Endothelial cell of umbilical vein (primary cell): ENCODE results near the gene ANKRD33. TPM values are rescaled to one million over a fixed set of nuclear protein-coding genes. Genes with fewer than 3 reads are reported as not detected.

Source experiments
- BruUV-seq: library from RNA; stranded (reverse); fragments of 400-500 nt; replicated peaks from 2 replicates; lab custom pipeline; 2021; lab: Mats Ljungman, UMichigan
- CTCF ChIA-PET: fragments of 300-600, 350-600 bp; sonication (Branson Sonifier 250); formaldehyde crosslinking; loops from one replicate; lab custom pipeline; 2021; ENCODE audit warnings: antibody characterized with exemption, inconsistent platforms; lab: Charles Lee
- POLR2A ChIA-PET: fragments of 300-600, 350-600 bp; sonication (Branson Sonifier 250); formaldehyde crosslinking; loops from one replicate; lab custom pipeline; 2021; ENCODE audit warnings: antibody characterized with exemption, inconsistent platforms; lab: Charles Lee
- DNase-seq: peaks from one replicate; pipeline ENCODE4 v3.0.0-alpha.2; 2011; ENCODE audit warnings: low read depth, low spot score
- FAIRE-seq: peaks from 2 replicates; lab custom pipeline; 2011; peaks lifted over from hg19 to GRCh38; lab: Jason Lieb, UNC
- H2AFZ ChIP-seq: 2 replicates; pipeline ENCODE4 v1.6.0; 2012; ENCODE audit warnings: low read depth, low read length, control low read depth, inconsistent platforms
- H3K27ac ChIP-seq: 2 replicates; pipeline ENCODE4 v1.5.1; 2011; ENCODE audit warnings: low read depth, mild to moderate bottlenecking, control low read depth, low read length, moderate library complexity; ENCODE audit not compliant: insufficient read depth
- H3K27me3 ChIP-seq, 2 experiments: 2 replicates each; pipeline versions ENCODE4 v1.6.0 to v1.6.1; 2011; ENCODE audit warnings: low read length in 2 of 2, mixed read lengths in 1 of 2; ENCODE audit not compliant: control insufficient read depth in 2 of 2, insufficient read depth in 2 of 2
- H3K36me3 ChIP-seq, 2 experiments: 2 replicates in 1 of 2; 3 replicates in 1 of 2; pipeline ENCODE4 v1.5.1; 2011; ENCODE audit warnings: low read length in 2 of 2, mild to moderate bottlenecking in 1 of 2, moderate library complexity in 1 of 2; ENCODE audit not compliant: control insufficient read depth in 2 of 2, insufficient read depth in 2 of 2; ENCODE audit errors: extremely low read depth in 1 of 2
- H3K4me1 ChIP-seq: 3 replicates; pipeline ENCODE4 v1.5.1; 2011; ENCODE audit warnings: mild to moderate bottlenecking, low read length; ENCODE audit not compliant: control insufficient read depth, insufficient read depth; ENCODE audit errors: extremely low read depth
- H3K4me2 ChIP-seq: 2 replicates; pipeline ENCODE4 v1.6.1; 2011; ENCODE audit warnings: low read length, control low read depth, mixed read lengths; ENCODE audit not compliant: insufficient read depth
- H3K4me3 ChIP-seq, 3 experiments: fragments of 200-600 bp in 1 of 3; sonication (generic), shearing (Covaris generic) in 1 of 3; replicated peaks in 1 of 3; 2 replicates each; pipeline ENCODE4 v1.5.1; 2011 to 2016; ENCODE audit warnings: control low read depth in 3 of 3, low read length in 3 of 3, mild to moderate bottlenecking in 2 of 3, inconsistent platforms in 1 of 3, low read depth in 1 of 3, moderate library complexity in 1 of 3; ENCODE audit not compliant: insufficient read depth in 1 of 3
- H3K79me2 ChIP-seq: 2 replicates; pipeline ENCODE4 v1.6.0; 2012; ENCODE audit warnings: low read length, inconsistent platforms; ENCODE audit not compliant: control insufficient read depth, insufficient read depth
- H3K9ac ChIP-seq: replicated peaks from 2 replicates; pipeline ENCODE3; 2011; ENCODE audit warnings: low read length, control low read depth; ENCODE audit not compliant: insufficient read depth; ENCODE audit errors: extremely low read depth
- H3K9me1 ChIP-seq: replicated peaks from 3 replicates; pipeline ENCODE4 v1.6.0; 2011; ENCODE audit warnings: mild to moderate bottlenecking, low read length; ENCODE audit not compliant: control insufficient read depth, insufficient read depth; ENCODE audit errors: extremely low read depth
- H3K9me3 ChIP-seq: replicated peaks from 2 replicates; pipeline ENCODE4 v1.5.1; 2012; ENCODE audit warnings: low read length, inconsistent platforms; ENCODE audit not compliant: control insufficient read depth, insufficient read depth
- H4K20me1 ChIP-seq: replicated peaks from 2 replicates; pipeline ENCODE3; 2011; ENCODE audit warnings: mild to moderate bottlenecking, low read length; ENCODE audit not compliant: control insufficient read depth, insufficient read depth; ENCODE audit errors: extremely low read depth
- CTCF ChIP-seq, 2 donors: IDR thresholded peaks; 1 replicate in 1 of 2; 2 replicates in 1 of 2; pipeline ENCODE4 v1.5.1; 2011; ENCODE audit warnings: low read length in 2 of 2, mild to moderate bottlenecking in 2 of 2, moderate library complexity in 2 of 2, control low read depth in 1 of 2, inconsistent platforms in 1 of 2, low read depth in 1 of 2; ENCODE audit not compliant: insufficient read depth in 1 of 2; ENCODE audit errors: extremely low read depth in 1 of 2
- EZH2 ChIP-seq: IDR thresholded peaks from 2 replicates; pipeline ENCODE4 v1.6.1; 2012; ENCODE audit warnings: borderline replicate concordance, low read depth, mild to moderate bottlenecking, moderate library complexity, low read length, inconsistent platforms; ENCODE audit not compliant: severe bottlenecking
- FOS ChIP-seq: IDR thresholded peaks from 2 replicates; pipeline ENCODE4 v1.6.1; 2011; ENCODE audit warnings: mild to moderate bottlenecking, low read length, moderate library complexity, borderline replicate concordance; ENCODE audit not compliant: insufficient read depth
- GATA2 ChIP-seq: IDR thresholded peaks from 2 replicates; pipeline ENCODE4 v1.7.0; 2011; ENCODE audit warnings: low read depth, mild to moderate bottlenecking, moderate library complexity, mixed read lengths, low read length; ENCODE audit not compliant: insufficient read length, insufficient read depth
- JUN ChIP-seq: IDR thresholded peaks from 2 replicates; pipeline ENCODE4 v1.6.1; 2011; ENCODE audit warnings: borderline replicate concordance, low read depth; ENCODE audit not compliant: insufficient read length, insufficient read depth
- MAX ChIP-seq: IDR thresholded peaks from 2 replicates; pipeline ENCODE4 v1.6.1; 2011; ENCODE audit not compliant: insufficient read depth, insufficient read length
- MYC ChIP-seq: IDR thresholded peaks from one replicate; pipeline ENCODE4 v1.6.1; 2011; ENCODE audit warnings: mild to moderate bottlenecking, low read depth, low read length
- POLR2A ChIP-seq: IDR thresholded peaks from 2 replicates; pipeline ENCODE4 v1.6.1; 2012; ENCODE audit warnings: low read depth, mild to moderate bottlenecking, control low read depth, low read length
- POLR2AphosphoS5 ChIP-seq: IDR thresholded peaks from 2 replicates; pipeline ENCODE4 v1.6.1; 2012; ENCODE audit warnings: low read depth, mild to moderate bottlenecking, control low read depth, low read length, moderate library complexity; ENCODE audit not compliant: insufficient read depth
- dilution Hi-C: fragments of 300-500 bp; cut with MboI; formaldehyde crosslinking; loops from one replicate; pipeline ENCODE4 v1.15.0; 2019; ENCODE audit warnings: low sequenced_read_pairs; ENCODE audit not compliant: extremely low pct_ligation_motif_present
- intact Hi-C: fragments of 100-400 bp; cut with micrococcal nuclease; formaldehyde crosslinking; loops from one replicate; pipeline ENCODE4 v1.10.0; 2022
- polyA plus RNA-seq, 4 experiments: library from polyadenylated mRNA; depleted of rRNA in 3 of 4; stranded (reverse) in 3 of 4; unstranded in 1 of 4; fragments of >200 nt; gene quantifications; 2 replicates each; pipeline versions ENCODE4 v1.2.1 to v1.2.3, GENCODE V29; 2011 to 2012; ENCODE audit warnings: missing spikeins in 1 of 4
- total RNA-seq: library from RNA; stranded (reverse); gene quantifications from 2 replicates; pipeline ENCODE4 v1.2.3, GENCODE V29; 2021

ANKRD33 gene
- total and polyA plus RNA-seq, 2 donors (not counting 3 experiments of a cell fraction or from before 2014, with no cell fraction given) = 0.80 to 1.2 TPM

GRCh38 chr12:51883998-51884675, 3.8 kb upstream of the ANKRD33 start:
- FAIRE-seq = no peak
- H3K4me2 ChIP-seq = peak overlapping the region; percentile 21
- H3K9me3 ChIP-seq = peaks cover 2% of the 10 kb centered on the region
- DNase-seq = no peak
- no peak overlapping the region for H3K4me3 ChIP-seq
- dilution Hi-C loops = no loop called here
- POLR2A ChIA-PET = no interaction called here
- H4K20me1 ChIP-seq = no peaks in the 10 kb centered on the region
- H3K9ac ChIP-seq = no peak overlapping the region
- no peaks in the 10 kb centered on the region for H3K9me1 ChIP-seq
- peaks cover 41% of the 10 kb centered on the region for H3K4me1 ChIP-seq
- peak overlapping the region; percentile 89 for H3K27ac ChIP-seq
- intact Hi-C loops = no loop called here
- no peak for TF ChIP-seq FOS
- TF ChIP-seq POLR2AphosphoS5 = no peak
- no peak for TF ChIP-seq POLR2A
- no peak for TF ChIP-seq GATA2
- no peak for TF ChIP-seq JUN
- no peak for TF ChIP-seq EZH2
- no peak for TF ChIP-seq CTCF (IDR thresholded peaks at IDR 0.05; ENCODE audit: extremely low read depth in 1 of 2, insufficient read depth in 1 of 2, low read depth in 1 of 2, low read length in 2 of 2)
- no peak for TF ChIP-seq MYC
- no peak for TF ChIP-seq MAX
- no peaks in the 10 kb centered on the region for H3K27me3 ChIP-seq
- H2AFZ ChIP-seq = peak overlapping the region; percentile 36
- BruUV-seq = no TSS peak
- CTCF ChIA-PET = interaction anchor here (1.0 to 6.5 kb wide), 2 partner anchors 9 to 142 kb away, joined by 3 to 44 read pairs; no protein-coding TSS in a partner anchor
- no peaks in the 10 kb centered on the region for H3K36me3 ChIP-seq
- no peaks in the 10 kb centered on the region for H3K79me2 ChIP-seq
